Gastroesophageal sphincter (tissue), 3 donors: ENCODE results near the gene ATP11B.

Source experiments
- EP300 ChIP-seq: sonication (generic); formaldehyde crosslinking; IDR thresholded peaks from one replicate; pipeline ENCODE4 v1.6.1; 2017; ENCODE audit warnings: antibody characterized with exemption, mild to moderate bottlenecking
- POLR2A ChIP-seq, 2 donors: fragments of 450-650 bp; IDR thresholded peaks; one replicate each; pipeline ENCODE4 v1.6.1; 2017; ENCODE audit warnings: antibody characterized with exemption in 2 of 2, mild to moderate bottlenecking in 2 of 2, moderate library complexity in 1 of 2
- TF ChIP-seq, protein P1 (sequence below), 4 experiments: fragments of 200-600 bp in 2 of 4; fragments of 450-650 bp in 2 of 4; sonication (generic) in 1 of 4; IDR thresholded peaks; one replicate each; pipeline ENCODE4 v1.5.1; 2017 to 2019; ENCODE audit warnings: antibody characterized with exemption in 4 of 4, mild to moderate bottlenecking in 2 of 4, moderate library complexity in 2 of 4

DNA sequence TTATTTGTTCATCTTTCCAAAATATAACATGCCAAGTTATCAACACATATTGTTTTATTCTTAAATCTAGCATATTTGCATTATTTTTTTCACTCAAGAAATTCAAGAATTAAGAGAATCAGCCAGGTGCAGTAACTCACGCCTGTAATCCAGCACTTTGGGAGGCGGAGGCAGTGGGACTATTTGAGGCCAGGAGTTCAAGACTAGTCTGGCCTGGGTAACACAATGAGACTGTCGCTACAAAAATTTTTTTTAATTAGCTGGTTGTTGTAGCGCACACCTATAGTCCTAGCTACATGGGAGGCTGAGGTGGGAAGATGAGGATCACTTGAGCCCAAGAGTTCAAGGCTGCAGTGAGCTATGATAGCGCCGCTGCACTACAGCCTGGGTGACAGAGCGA, 176.5 kb downstream of the ATP11B start:
- TF ChIP-seq POLR2A (IDR thresholded peaks at IDR 0.05), result no peak
- no peak for TF ChIP-seq EP300
- TF ChIP-seq, protein P1, sequence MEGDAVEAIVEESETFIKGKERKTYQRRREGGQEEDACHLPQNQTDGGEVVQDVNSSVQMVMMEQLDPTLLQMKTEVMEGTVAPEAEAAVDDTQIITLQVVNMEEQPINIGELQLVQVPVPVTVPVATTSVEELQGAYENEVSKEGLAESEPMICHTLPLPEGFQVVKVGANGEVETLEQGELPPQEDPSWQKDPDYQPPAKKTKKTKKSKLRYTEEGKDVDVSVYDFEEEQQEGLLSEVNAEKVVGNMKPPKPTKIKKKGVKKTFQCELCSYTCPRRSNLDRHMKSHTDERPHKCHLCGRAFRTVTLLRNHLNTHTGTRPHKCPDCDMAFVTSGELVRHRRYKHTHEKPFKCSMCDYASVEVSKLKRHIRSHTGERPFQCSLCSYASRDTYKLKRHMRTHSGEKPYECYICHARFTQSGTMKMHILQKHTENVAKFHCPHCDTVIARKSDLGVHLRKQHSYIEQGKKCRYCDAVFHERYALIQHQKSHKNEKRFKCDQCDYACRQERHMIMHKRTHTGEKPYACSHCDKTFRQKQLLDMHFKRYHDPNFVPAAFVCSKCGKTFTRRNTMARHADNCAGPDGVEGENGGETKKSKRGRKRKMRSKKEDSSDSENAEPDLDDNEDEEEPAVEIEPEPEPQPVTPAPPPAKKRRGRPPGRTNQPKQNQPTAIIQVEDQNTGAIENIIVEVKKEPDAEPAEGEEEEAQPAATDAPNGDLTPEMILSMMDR (IDR thresholded peaks at IDR 0.05), result no peak
